HG02852 (cell line): ENCODE data around the gene MRPS11.
"Not testable (repeated sequence)": the region's sequence is repeated elsewhere in the genome, so short reads cannot be mapped to it uniquely, and the experiment has no call there.

Source experiments
- ATAC-seq: cut with Tn5 transposase; IDR thresholded peaks from one replicate; pipeline ENCODE4 v1.9.1; 2021; ENCODE audit warnings: mild to moderate bottlenecking, moderate library complexity; ENCODE audit not compliant: unreplicated experiment

The MRPS11 gene

DNA sequence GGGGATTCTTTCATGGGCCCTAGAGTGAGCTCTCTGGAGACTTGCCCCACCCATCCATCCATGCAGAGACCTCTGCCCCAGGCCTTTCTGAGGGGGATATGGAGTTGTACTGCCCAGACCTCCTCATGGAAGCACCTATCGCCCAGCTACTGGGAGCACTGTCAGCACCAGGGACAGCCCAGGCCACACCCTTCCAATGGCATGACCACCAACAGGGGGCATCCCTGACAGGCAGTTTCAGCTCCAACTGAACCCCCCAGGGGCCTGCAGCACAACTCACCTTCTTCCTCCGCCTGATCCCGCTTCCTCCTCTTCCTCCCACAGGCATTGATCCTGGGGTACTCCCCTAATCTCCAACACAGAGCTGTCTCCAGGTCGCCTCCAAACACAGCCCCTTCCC lies 21.8 kb downstream of the MRPS11 start:
- ATAC-seq: no peak

GRCh38 chr15:88490036-88490435 lies 22.5 kb downstream of the MRPS11 start:
- no peak for ATAC-seq

GRCh38 chr15:88491158-88491557 lies 23.6 kb downstream of the MRPS11 start:
- ATAC-seq: no peak

DNA sequence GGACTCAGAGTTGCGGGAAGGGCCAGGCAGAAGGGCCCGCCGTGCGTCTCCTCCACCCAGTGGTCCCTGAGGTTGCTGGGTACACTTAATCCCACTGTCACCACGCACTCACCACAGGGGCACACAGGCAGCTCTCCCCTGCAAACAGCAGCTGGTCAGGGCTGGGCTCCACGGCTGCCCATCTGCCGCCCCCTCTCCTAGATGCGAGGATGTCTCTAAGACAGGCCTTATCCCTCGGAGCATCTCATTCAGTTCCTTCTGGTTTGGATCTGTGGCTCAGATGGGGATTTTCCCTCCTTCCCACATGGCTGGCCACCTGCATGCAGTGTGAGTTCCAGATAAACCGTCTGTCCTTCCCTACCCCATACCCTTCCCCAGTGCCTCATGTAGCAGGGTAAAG lies 26.3 kb downstream of the MRPS11 start:
- no peak for ATAC-seq

GRCh38 chr15:88497109-88497765 lies 29.7 kb downstream of the MRPS11 start:
- ATAC-seq: no peak

GRCh38 chr15:88498996-88499395 lies 31.5 kb downstream of the MRPS11 start:
- ATAC-seq: no peak

- no peak for ATAC-seq
Measured at GRCh38 chr15:88504445-88504844, 36.9 kb downstream of the MRPS11 start.

GRCh38 chr15:88505721-88506120 lies 38.2 kb downstream of the MRPS11 start:
- no peak for ATAC-seq

DNA sequence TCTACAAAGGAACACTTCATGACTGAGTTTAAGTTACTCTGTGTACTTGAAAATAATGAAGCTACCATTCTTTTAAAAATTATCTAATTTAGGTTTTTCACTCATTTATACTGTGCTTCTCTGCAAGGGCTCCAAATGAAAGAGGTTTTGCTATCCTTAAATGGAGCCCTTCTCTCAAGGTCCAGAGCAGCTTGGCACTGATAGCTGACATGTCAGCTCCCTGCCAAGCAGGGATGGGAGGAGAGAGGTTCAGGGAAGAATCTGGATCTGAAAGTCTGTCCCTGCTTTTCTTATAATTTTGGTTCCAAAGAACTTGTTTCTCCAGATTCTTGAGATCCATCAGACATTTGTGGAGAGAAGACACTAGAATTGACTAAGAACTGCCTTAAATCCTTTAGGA lies 39.1 kb downstream of the MRPS11 start:
- no peak for ATAC-seq

DNA sequence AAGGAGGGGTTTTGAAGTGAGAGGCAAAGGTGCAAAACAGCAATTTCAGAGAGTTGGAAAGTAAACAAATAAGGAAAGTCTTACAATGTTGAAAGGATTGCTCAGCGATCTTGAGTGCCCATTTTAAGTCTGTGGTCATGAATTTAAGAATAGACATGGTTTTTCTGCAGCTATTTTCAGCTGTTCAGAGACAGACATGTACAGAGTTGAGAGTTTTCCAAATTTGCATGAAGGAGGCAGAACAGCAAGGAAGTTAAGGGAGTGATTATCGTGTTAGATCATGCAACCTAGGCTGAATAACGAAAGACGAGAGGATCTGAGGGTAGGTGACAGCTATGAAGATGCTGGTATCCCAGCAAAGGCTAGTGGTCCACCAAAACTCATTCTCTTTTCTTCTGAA lies 41.8 kb downstream of the MRPS11 start:
- ATAC-seq: peak; percentile 52

DNA sequence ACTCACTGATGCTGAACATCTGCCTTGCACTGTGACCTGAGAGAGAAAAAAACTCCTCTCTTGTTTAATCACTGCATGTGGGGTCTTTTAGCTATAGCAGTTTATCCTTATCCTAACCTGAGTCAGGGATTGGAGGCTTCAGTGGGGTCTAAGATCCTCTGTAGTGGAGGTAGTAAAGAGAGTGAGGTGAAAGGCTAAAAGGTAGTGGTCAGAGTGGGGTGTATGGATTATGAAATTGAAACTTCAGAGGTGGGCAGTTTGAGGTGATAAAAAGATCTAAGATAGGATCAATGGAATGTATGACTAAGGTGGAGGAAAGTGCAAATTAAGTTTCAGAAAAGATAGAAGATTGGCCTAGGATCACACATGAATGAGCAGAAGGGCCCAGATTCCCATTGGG lies 42.5 kb downstream of the MRPS11 start:
- peak; percentile 55 for ATAC-seq

DNA sequence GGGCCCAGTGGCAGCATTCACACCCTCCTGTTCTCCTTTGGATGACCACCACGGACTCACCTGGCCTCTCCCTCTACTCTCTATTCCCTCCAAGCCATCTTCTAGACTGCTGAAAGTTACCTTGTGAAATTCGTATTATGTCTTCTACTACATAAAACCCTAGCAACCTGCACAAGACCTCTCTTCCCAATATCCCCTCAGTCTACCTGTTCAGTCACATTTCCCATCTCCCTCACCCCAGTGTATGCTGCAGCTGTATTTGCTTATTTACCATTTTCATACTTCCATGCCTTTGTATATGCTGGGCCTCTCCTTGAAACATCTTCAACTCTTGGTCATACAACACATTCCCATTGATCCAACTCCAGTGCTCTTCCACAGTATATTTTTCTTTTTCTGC lies 43.7 kb downstream of the MRPS11 start:
- no peak for ATAC-seq

DNA sequence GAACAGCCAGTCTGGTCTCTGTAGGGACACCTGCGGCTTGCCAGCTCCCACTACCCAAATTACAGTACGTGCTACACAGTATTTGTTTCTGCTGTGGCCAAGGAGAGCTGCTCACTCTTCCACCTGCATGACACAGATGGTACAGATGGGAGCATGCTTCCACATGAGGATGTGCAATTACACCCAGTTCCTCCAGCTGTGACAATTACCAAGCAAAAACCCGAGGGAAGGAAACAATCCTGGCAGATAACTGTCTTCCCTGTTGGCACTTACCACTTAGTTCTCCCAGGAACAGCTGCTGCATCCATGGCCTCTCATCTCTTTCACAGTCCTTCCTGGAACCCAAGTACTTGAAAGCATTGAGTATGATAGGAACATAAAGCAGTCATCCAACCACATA lies 44.6 kb downstream of the MRPS11 start:
- ATAC-seq: no peak

GRCh38 chr15:88512601-88513000 lies 45.1 kb downstream of the MRPS11 start:
- no peak for ATAC-seq

DNA sequence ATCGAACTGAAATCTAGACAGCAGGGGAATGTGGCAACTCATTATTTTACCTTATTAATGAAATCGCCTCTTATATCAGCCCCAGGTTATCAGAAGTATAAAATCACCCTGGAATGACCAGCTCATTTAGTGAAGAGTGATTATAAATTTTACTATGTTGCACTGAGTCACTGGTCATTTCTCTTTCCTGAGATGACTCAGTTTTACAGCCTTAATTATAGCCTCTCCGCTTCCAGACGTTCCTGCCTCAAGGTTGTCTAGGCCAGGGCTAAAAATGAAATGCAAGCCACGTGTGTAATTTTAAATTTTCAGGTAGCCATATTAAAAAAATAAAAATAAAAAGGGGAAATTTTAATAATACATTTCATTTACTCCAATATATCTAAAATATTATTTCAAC lies 45.7 kb downstream of the MRPS11 start:
- no peak for ATAC-seq

GRCh38 chr15:88518903-88519302 lies 51.4 kb downstream of the MRPS11 start:
- ATAC-seq: no peak

GRCh38 chr15:88524094-88524493 lies 56.6 kb downstream of the MRPS11 start:
- ATAC-seq: not testable (repeated sequence)

GRCh38 chr15:88525418-88525817 lies 57.9 kb downstream of the MRPS11 start:
- ATAC-seq: no peak

DNA sequence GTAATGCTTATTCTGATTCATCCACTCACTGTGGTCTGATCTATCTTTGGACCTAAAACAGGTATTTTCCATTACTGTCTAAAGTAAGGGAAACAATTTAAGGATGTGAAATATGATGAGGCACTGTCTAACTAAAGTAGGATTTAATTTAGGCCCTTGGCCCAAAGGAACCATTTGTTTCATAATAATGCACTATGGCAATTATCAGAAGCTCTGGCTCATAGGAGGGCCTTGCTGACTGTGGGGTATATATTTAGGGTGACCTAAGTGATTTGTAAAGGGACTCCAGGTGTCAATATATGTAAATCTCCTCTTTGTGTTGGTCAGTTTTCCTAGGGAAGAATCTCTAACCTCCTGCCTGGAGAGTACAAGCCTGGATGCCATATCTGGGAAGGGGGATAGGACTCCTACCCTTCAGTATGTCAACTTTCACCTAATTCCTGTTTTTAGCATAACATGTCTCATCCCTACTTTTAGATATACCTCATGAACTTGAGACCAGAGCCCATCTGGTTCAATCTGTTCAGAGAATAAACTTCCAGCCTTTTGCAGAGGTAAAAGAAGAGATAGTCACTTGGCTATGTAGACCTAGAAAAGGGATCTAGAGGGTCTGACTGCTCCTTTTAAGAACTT lies 58.9 kb downstream of the MRPS11 start:
- ATAC-seq: no peak

DNA sequence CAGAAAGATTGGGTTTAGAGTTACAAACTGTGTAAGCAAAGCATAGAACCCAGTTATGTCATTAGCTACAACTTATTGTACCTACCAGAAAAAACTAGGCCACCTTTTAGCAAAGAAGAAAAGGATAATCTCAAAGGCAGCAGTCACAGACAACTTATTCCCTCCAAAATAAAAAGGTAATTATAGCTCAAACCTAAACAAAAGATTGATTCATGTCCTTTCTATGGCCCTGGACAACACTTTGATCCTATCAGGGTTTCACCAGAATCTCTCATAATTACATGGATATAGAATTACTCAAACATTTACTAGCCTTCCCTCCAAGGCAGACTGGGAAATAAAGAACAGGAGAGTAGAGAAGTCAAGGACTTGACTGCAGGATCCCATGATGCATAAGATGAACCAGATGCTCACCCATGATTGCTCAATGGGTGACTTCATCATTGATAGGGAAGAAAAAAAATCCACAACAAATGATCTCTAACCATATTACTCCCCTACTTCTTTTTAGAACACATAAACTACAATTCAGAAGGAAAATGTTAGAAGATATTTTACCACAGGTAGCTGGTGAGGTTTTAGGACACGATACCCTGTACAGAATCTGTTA lies 61.6 kb downstream of the MRPS11 start:
- no peak for ATAC-seq
